PC-9 (cell line): ENCODE results near the gene PSMB9.

Experiments used
- EZH2 ChIP-seq: fragments of 200-600 bp; sonication (generic); IDR thresholded peaks from 2 replicates; pipeline ENCODE4 v1.8.0; 2017; ENCODE audit warnings: antibody characterized with exemption, low read depth
- TF ChIP-seq, protein P1 (sequence below): fragments of 200-600 bp; sonication (generic); conservative IDR thresholded peaks from 2 replicates; pipeline ENCODE4 v1.6.1; 2017; ENCODE audit warnings: mixed run types, antibody characterized with exemption, mild to moderate bottlenecking, moderate library complexity

GRCh38 chr6:32838114-32838958, 15.7 kb upstream of the PSMB9 start, which contains the start of gene TAP2:
- no peak for TF ChIP-seq EZH2
- TF ChIP-seq, protein P1, sequence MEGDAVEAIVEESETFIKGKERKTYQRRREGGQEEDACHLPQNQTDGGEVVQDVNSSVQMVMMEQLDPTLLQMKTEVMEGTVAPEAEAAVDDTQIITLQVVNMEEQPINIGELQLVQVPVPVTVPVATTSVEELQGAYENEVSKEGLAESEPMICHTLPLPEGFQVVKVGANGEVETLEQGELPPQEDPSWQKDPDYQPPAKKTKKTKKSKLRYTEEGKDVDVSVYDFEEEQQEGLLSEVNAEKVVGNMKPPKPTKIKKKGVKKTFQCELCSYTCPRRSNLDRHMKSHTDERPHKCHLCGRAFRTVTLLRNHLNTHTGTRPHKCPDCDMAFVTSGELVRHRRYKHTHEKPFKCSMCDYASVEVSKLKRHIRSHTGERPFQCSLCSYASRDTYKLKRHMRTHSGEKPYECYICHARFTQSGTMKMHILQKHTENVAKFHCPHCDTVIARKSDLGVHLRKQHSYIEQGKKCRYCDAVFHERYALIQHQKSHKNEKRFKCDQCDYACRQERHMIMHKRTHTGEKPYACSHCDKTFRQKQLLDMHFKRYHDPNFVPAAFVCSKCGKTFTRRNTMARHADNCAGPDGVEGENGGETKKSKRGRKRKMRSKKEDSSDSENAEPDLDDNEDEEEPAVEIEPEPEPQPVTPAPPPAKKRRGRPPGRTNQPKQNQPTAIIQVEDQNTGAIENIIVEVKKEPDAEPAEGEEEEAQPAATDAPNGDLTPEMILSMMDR, result peak; percentile 93
